T-helper 17 cell (primary cell): Measurements from ENCODE around the gene NKX1-1. TPM values are rescaled to one million over a fixed set of nuclear protein-coding genes. Genes with fewer than 3 reads are reported as not detected.
"Not testable (repeated sequence)": the region's sequence is repeated elsewhere in the genome, so short reads cannot be mapped to it uniquely, and the experiment has no call there.

Source experiments
- ATAC-seq: fragments of 150-1000 bp; cut with Tn5 transposase; 2 replicates; pipeline ENCODE4 v1.10.0; 2021; ENCODE audit warnings: mild to moderate bottlenecking, moderate library complexity
- DNase-seq, 3 donors: peaks; one replicate each; pipeline versions ENCODE4 v3.0.0 to v3.0.0-alpha.2; 2020 to 2021
- H3K9me3 ChIP-seq: one replicate; pipeline ENCODE4 v1.7.0; 2013; ENCODE audit warnings: low read length, mild to moderate bottlenecking; ENCODE audit not compliant: control insufficient read depth, poor library complexity, severe bottlenecking
- H3K27ac Mint-ChIP-seq: one replicate; pipeline ENCODE4 v1.8.0; 2022; ENCODE audit warnings: mild to moderate bottlenecking, moderate library complexity, mixed read lengths
- H3K27me3 Mint-ChIP-seq: one replicate; pipeline ENCODE4 v1.8.0; 2022; ENCODE audit warnings: mixed read lengths
- H3K36me3 Mint-ChIP-seq: one replicate; pipeline ENCODE4 v1.8.0; 2022; ENCODE audit warnings: low read depth, mixed read lengths
- H3K4me1 Mint-ChIP-seq: one replicate; pipeline ENCODE4 v1.8.0; 2022; ENCODE audit warnings: mild to moderate bottlenecking, mixed read lengths
- H3K4me3 Mint-ChIP-seq: one replicate; pipeline ENCODE4 v1.8.0; 2022; ENCODE audit warnings: mild to moderate bottlenecking, moderate library complexity, mixed read lengths
- total RNA-seq, 4 donors: library from RNA in 2 of 4; stranded (reverse) in 2 of 4; gene quantifications; one replicate each; pipeline ENCODE4 v1.2.3 and lab custom pipeline; 2022 to 2026

The NKX1-1 gene
- total RNA-seq, 2 donors from 2014 or later: not detected

GRCh38 chr4:1443688-1444172, 37.5 kb upstream of the NKX1-1 start:
- peaks cover 28% of the 10 kb centered on the region for H3K27me3 Mint-ChIP-seq
- ATAC-seq, H3K36me3 Mint-ChIP-seq, H3K4me3 Mint-ChIP-seq, H3K4me1 Mint-ChIP-seq, DNase-seq, H3K9me3 ChIP-seq, H3K27ac Mint-ChIP-seq: not testable (repeated sequence)

GRCh38 chr4:1427010-1427409, 20.8 kb upstream of the NKX1-1 start:
- no peak for DNase-seq
- no peak overlapping the region for H3K27ac Mint-ChIP-seq
- no peak for ATAC-seq
- H3K9me3 ChIP-seq: no peaks in the 10 kb centered on the region
- H3K36me3 Mint-ChIP-seq: no peaks in the 10 kb centered on the region
- H3K4me3 Mint-ChIP-seq: no peak overlapping the region
- H3K27me3 Mint-ChIP-seq: peaks cover 27% of the 10 kb centered on the region
- no peaks in the 10 kb centered on the region for H3K4me1 Mint-ChIP-seq

- no peak for ATAC-seq
- H3K27ac Mint-ChIP-seq: peak overlapping the region; percentile 72
These were observed 15.4 kb upstream of the NKX1-1 start for GRCh38 chr4:1421657-1422056.

GRCh38 chr4:1419708-1420107, 13.5 kb upstream of the NKX1-1 start:
- no peak overlapping the region for H3K27ac Mint-ChIP-seq
- no peak for ATAC-seq

More at GRCh38 chr4:1421657-1422056, 15.4 kb upstream of the NKX1-1 start:
- H3K4me3 Mint-ChIP-seq: no peak overlapping the region
- H3K4me1 Mint-ChIP-seq: no peaks in the 10 kb centered on the region
- DNase-seq: no peak
- no peaks in the 10 kb centered on the region for H3K9me3 ChIP-seq
- peaks cover 55% of the 10 kb centered on the region for H3K27me3 Mint-ChIP-seq
- peaks cover under 1% of the 10 kb centered on the region for H3K36me3 Mint-ChIP-seq

GRCh38 chr4:1418494-1419285, 12.4 kb upstream of the NKX1-1 start:
- no peaks in the 10 kb centered on the region for H3K9me3 ChIP-seq
- peaks cover 4% of the 10 kb centered on the region for H3K36me3 Mint-ChIP-seq
- peaks cover 42% of the 10 kb centered on the region for H3K27me3 Mint-ChIP-seq
- H3K27ac Mint-ChIP-seq: no peak overlapping the region
- no peak for DNase-seq
- no peak for ATAC-seq
- H3K4me3 Mint-ChIP-seq: no peak overlapping the region
- H3K4me1 Mint-ChIP-seq: peaks cover 6% of the 10 kb centered on the region

More at GRCh38 chr4:1419708-1420107, 13.5 kb upstream of the NKX1-1 start:
- H3K4me3 Mint-ChIP-seq: no peak overlapping the region
- H3K9me3 ChIP-seq: no peaks in the 10 kb centered on the region
- H3K27me3 Mint-ChIP-seq: peaks cover 50% of the 10 kb centered on the region
- H3K36me3 Mint-ChIP-seq: peaks cover 4% of the 10 kb centered on the region
- no peak for DNase-seq
- peaks cover 6% of the 10 kb centered on the region for H3K4me1 Mint-ChIP-seq

- no peak for ATAC-seq
- Mint-ChIP-seq H3K27me3 (peaks cover 51% of the 10 kb centered on the region), H3K27ac (no peak overlapping the region), H3K4me3 (no peak overlapping the region), H3K4me1 (peaks cover 6% of the 10 kb centered on the region), H3K36me3 (peaks cover 4% of the 10 kb centered on the region)
- H3K9me3 ChIP-seq: no peaks in the 10 kb centered on the region
- DNase-seq: no peak
These were observed 11.5 kb upstream of the NKX1-1 start for GRCh38 chr4:1417522-1418390.

- Mint-ChIP-seq H3K4me1 (peaks cover 6% of the 10 kb centered on the region), H3K27ac (no peak overlapping the region), H3K27me3 (peaks cover 55% of the 10 kb centered on the region), H3K4me3 (no peak overlapping the region), H3K36me3 (peaks cover 4% of the 10 kb centered on the region)
- no peak for ATAC-seq
- no peaks in the 10 kb centered on the region for H3K9me3 ChIP-seq
- no peak for DNase-seq
These were observed 10.7 kb upstream of the NKX1-1 start for GRCh38 chr4:1416948-1417260.

GRCh38 chr4:1416051-1416947, 10.1 kb upstream of the NKX1-1 start:
- Mint-ChIP-seq H3K4me3 (no peak overlapping the region), H3K36me3 (peaks cover 4% of the 10 kb centered on the region), H3K4me1 (peaks cover 6% of the 10 kb centered on the region), H3K27ac (no peak overlapping the region), H3K27me3 (peaks cover 61% of the 10 kb centered on the region)
- no peaks in the 10 kb centered on the region for H3K9me3 ChIP-seq
- ATAC-seq: no peak
- DNase-seq: no peak

- peaks cover 61% of the 10 kb centered on the region for H3K27me3 Mint-ChIP-seq
- H3K4me3 Mint-ChIP-seq: peak overlapping the region; percentile 53
These were observed 9.4 kb upstream of the NKX1-1 start for GRCh38 chr4:1415681-1415981.

GRCh38 chr4:1414831-1415680, 8.8 kb upstream of the NKX1-1 start:
- H3K9me3 ChIP-seq: no peaks in the 10 kb centered on the region
- ATAC-seq (no peak), DNase-seq (no peak)
- H3K27me3 Mint-ChIP-seq: peaks cover 59% of the 10 kb centered on the region
- H3K4me3 Mint-ChIP-seq: peak overlapping the region; percentile 53
- H3K36me3 Mint-ChIP-seq: peaks cover 4% of the 10 kb centered on the region
- H3K4me1 Mint-ChIP-seq: peaks cover 6% of the 10 kb centered on the region
- H3K27ac Mint-ChIP-seq: no peak overlapping the region

More at GRCh38 chr4:1415681-1415981, 9.4 kb upstream of the NKX1-1 start:
- DNase-seq (no peak), ATAC-seq (no peak)
- H3K9me3 ChIP-seq: no peaks in the 10 kb centered on the region
- Mint-ChIP-seq H3K4me1 (peaks cover 6% of the 10 kb centered on the region), H3K36me3 (peaks cover 4% of the 10 kb centered on the region), H3K27ac (no peak overlapping the region)

GRCh38 chr4:1413687-1414479, 7.6 kb upstream of the NKX1-1 start:
- H3K9me3 ChIP-seq: no peaks in the 10 kb centered on the region

More at GRCh38 chr4:1413687-1414479, 7.6 kb upstream of the NKX1-1 start:
- H3K27ac Mint-ChIP-seq: no peak overlapping the region
- H3K27me3 Mint-ChIP-seq: peaks cover 58% of the 10 kb centered on the region
- no peak for ATAC-seq
- peaks cover 4% of the 10 kb centered on the region for H3K36me3 Mint-ChIP-seq
- peaks cover 6% of the 10 kb centered on the region for H3K4me1 Mint-ChIP-seq
- no peak for DNase-seq
- no peak overlapping the region for H3K4me3 Mint-ChIP-seq
